GM19397 (cell line): ENCODE results near the gene NELL2.

ENCODE experiments used
- ATAC-seq: cut with Tn5 transposase; IDR thresholded peaks from one replicate; pipeline ENCODE4 v1.9.1; 2021; ENCODE audit warnings: mild to moderate bottlenecking, moderate library complexity; ENCODE audit not compliant: unreplicated experiment

Gene NELL2

GRCh38 chr12:44555454-44555853 lies 320.7 kb downstream of the NELL2 start:
- ATAC-seq = no peak

GRCh38 chr12:44551631-44552030 lies 324.5 kb downstream of the NELL2 start:
- no peak for ATAC-seq

- ATAC-seq = no peak
Observed at GRCh38 chr12:44550377-44550776, 325.7 kb downstream of the NELL2 start.

GRCh38 chr12:44546060-44546459 lies 330.1 kb downstream of the NELL2 start:
- ATAC-seq = no peak

- no peak for ATAC-seq
Observed at GRCh38 chr12:44544018-44544417, 332.1 kb downstream of the NELL2 start.

- ATAC-seq = no peak
Observed at GRCh38 chr12:44542716-44543115, 333.4 kb downstream of the NELL2 start.

GRCh38 chr12:44537354-44537753 lies 338.8 kb downstream of the NELL2 start:
- ATAC-seq = no peak

- ATAC-seq = no peak
Observed at GRCh38 chr12:44532940-44533339, 343.2 kb downstream of the NELL2 start.

GRCh38 chr12:44531320-44531971 lies 344.7 kb downstream of the NELL2 start:
- no peak for ATAC-seq

GRCh38 chr12:44526655-44527182 lies 349.4 kb downstream of the NELL2 start:
- ATAC-seq = no peak

- ATAC-seq = no peak
Observed at GRCh38 chr12:44525806-44526654, 350.1 kb downstream of the NELL2 start.

- ATAC-seq = no peak
Observed at GRCh38 chr12:44523828-44524227, 352.3 kb downstream of the NELL2 start.

- no peak for ATAC-seq
Observed at GRCh38 chr12:44521702-44522101, 354.4 kb downstream of the NELL2 start.

- ATAC-seq = no peak
Observed at GRCh38 chr12:44519931-44520330, 356.2 kb downstream of the NELL2 start.

GRCh38 chr12:44511289-44511688 lies 364.8 kb downstream of the NELL2 start:
- ATAC-seq = no peak

- no peak for ATAC-seq
Observed at GRCh38 chr12:44510510-44510909, 365.6 kb downstream of the NELL2 start.

GRCh38 chr12:44510076-44510475 lies 366.0 kb downstream of the NELL2 start:
- no peak for ATAC-seq

- ATAC-seq = no peak
Observed at GRCh38 chr12:44509471-44509870, 366.6 kb downstream of the NELL2 start.

- ATAC-seq = no peak
Observed at GRCh38 chr12:44507461-44507860, 368.7 kb downstream of the NELL2 start.

GRCh38 chr12:44504799-44505198 lies 371.3 kb downstream of the NELL2 start:
- no peak for ATAC-seq

GRCh38 chr12:44503329-44503728 lies 372.8 kb downstream of the NELL2 start:
- no peak for ATAC-seq

GRCh38 chr12:44502681-44503080 lies 373.4 kb downstream of the NELL2 start:
- no peak for ATAC-seq
